ENCODE results near the gene PLXNA4.

DNA sequence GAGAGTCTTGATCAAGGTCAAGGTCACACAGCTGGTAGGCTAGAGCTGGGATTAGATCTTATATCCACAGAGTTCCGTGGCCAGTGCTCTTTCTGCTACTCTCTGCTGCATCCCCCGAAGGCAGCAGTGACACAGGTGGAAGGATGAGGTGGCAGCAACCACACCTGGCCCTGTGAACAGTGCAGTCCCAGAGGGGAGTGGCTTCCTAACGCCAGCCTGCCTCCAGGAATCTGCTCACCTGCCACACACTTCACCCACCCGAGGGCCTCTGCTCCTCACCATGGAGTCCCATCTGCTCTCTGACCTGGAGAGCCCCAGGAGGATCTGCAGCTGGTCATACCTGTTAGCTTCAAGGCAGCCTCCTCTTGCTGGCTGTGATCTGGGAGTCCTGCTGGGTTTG lies 484.2 kb downstream of the PLXNA4 start:
- no peak for TF ChIP-seq POLR2A (IDR thresholded peaks at IDR 0.05)
- TF ChIP-seq, protein P1, sequence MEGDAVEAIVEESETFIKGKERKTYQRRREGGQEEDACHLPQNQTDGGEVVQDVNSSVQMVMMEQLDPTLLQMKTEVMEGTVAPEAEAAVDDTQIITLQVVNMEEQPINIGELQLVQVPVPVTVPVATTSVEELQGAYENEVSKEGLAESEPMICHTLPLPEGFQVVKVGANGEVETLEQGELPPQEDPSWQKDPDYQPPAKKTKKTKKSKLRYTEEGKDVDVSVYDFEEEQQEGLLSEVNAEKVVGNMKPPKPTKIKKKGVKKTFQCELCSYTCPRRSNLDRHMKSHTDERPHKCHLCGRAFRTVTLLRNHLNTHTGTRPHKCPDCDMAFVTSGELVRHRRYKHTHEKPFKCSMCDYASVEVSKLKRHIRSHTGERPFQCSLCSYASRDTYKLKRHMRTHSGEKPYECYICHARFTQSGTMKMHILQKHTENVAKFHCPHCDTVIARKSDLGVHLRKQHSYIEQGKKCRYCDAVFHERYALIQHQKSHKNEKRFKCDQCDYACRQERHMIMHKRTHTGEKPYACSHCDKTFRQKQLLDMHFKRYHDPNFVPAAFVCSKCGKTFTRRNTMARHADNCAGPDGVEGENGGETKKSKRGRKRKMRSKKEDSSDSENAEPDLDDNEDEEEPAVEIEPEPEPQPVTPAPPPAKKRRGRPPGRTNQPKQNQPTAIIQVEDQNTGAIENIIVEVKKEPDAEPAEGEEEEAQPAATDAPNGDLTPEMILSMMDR (IDR thresholded peaks at IDR 0.05 in 8 of 11, conservative IDR thresholded peaks at IDR 0.05 in 3 of 11) = no peak
- no peak for TF ChIP-seq POLR2AphosphoS5 (IDR thresholded peaks at IDR 0.05)
